Kidney (tissue), 14 donors: ENCODE measurements around the gene GINS2. TPM values are rescaled to one million over a fixed set of nuclear protein-coding genes. Genes with fewer than 3 reads are reported as not detected.

ENCODE experiments used
- DNase-seq, 5 donors: peaks; one replicate each; pipeline ENCODE4 v3.0.0-alpha.2; 2013 to 2020
- FAIRE-seq: peaks from 2 replicates; lab custom pipeline; 2012; peaks lifted over from hg19 to GRCh38; lab: Jason Lieb, UNC
- H3K27ac ChIP-seq, 2 donors: one replicate each; pipeline ENCODE4 v1.7.0; 2013; ENCODE audit warnings: low read depth in 2 of 2, low read length in 2 of 2, inconsistent platforms in 1 of 2
- H3K27me3 ChIP-seq: one replicate; pipeline ENCODE4 v1.7.1; 2013; ENCODE audit warnings: low read length, inconsistent platforms; ENCODE audit not compliant: control insufficient read depth, insufficient read depth
- H3K36me3 ChIP-seq, 3 donors: one replicate each; pipeline versions ENCODE4 v1.7.0 to v1.7.1; 2013; ENCODE audit warnings: low read length in 3 of 3, control low read depth in 1 of 3, inconsistent platforms in 1 of 3; ENCODE audit not compliant: insufficient read depth in 3 of 3, control insufficient read depth in 2 of 3
- H3K4me1 ChIP-seq, 3 donors: one replicate each; pipeline versions ENCODE4 v1.7.0 to v1.7.1; 2013; ENCODE audit warnings: low read length in 3 of 3, inconsistent platforms in 1 of 3, low read depth in 1 of 3; ENCODE audit not compliant: control insufficient read depth in 2 of 3, insufficient read depth in 2 of 3
- H3K4me3 ChIP-seq, 3 donors: one replicate each; pipeline versions ENCODE4 v1.7.0 to v1.8.1; 2013; ENCODE audit warnings: low read length in 3 of 3, control low read depth in 1 of 3, inconsistent platforms in 1 of 3
- H3K9ac ChIP-seq, 3 donors: one replicate each; pipeline versions ENCODE4 v1.7.0 to v1.7.1; 2013; ENCODE audit warnings: low read length in 3 of 3, control low read depth in 1 of 3, inconsistent platforms in 1 of 3
- H3K9me3 ChIP-seq, 3 donors: one replicate each; pipeline versions ENCODE4 v1.7.0 to v1.7.1; 2013; ENCODE audit warnings: low read length in 3 of 3, control low read depth in 1 of 3, inconsistent platforms in 1 of 3; ENCODE audit not compliant: control insufficient read depth in 2 of 3, insufficient read depth in 1 of 3
- intact Hi-C: fragments of 100-400 bp; cut with DNase I; formaldehyde crosslinking; loops from one replicate; pipeline ENCODE4 v1.11.1; 2022
- polyA plus RNA-seq: library from polyadenylated mRNA; stranded (reverse); fragments of 350-450 nt; fragmentation: Illumina TruSeq; extraction: RNeasy Lipid Tissue Mini Kit (QIAGEN cat#74804); gene quantifications from one replicate; pipeline ENCODE4 v1.2.3, GENCODE V29; 2014; ENCODE audit warnings: low read depth, low replicate concordance; ENCODE audit not compliant: insufficient read depth
- total RNA-seq: library from RNA; stranded (reverse); fragmentation: NEBNext Ultra II Directional; extraction: Animal tissue kit (Norgen Biotek cat#: 25700); gene quantifications from one replicate; pipeline ENCODE4 v1.2.1, GENCODE V29; 2021
- TF ChIP-seq, protein P1 (sequence below): IDR thresholded peaks from 3 replicates; pipeline ENCODE4 v1.5.1; 2012; ENCODE audit warnings: mild to moderate bottlenecking, moderate library complexity, borderline replicate concordance; ENCODE audit not compliant: insufficient read depth; ENCODE audit errors: extremely low read depth
- donor health status: control.
- donor health status: control.
- donor health status: control.
- donor health status: control.
- donor health status: control.
- donor health status: DM: yes; HTN: yes; CAD: no.
- donor health status: Normal renal cell carcinoma (clear cell type).

The GINS2 gene
- total and polyA plus RNA-seq, 2 donors from 2014 or later = 0.88 to 0.97 TPM

DNA sequence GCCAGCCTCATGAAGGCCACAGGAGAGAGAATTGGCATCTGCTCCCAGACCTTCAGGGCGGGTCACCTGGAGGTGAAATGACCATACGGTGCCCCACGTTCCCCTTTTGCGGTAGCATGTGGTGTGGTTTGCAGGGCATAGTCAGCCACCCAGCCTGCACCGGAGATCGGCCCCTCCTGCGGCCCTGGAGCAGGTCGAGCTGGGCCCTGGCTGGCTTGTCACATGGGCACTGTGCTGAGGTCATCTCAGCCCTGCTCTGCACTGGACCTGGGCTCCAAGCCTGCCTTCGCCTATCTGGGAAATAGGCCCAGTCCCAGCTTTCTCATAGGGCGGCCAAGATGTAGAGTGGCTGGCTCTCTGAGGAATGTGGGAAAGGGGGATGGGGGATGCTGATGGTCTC lies 59.4 kb downstream of the GINS2 start:
- no peak for FAIRE-seq
- TF ChIP-seq, protein P1, sequence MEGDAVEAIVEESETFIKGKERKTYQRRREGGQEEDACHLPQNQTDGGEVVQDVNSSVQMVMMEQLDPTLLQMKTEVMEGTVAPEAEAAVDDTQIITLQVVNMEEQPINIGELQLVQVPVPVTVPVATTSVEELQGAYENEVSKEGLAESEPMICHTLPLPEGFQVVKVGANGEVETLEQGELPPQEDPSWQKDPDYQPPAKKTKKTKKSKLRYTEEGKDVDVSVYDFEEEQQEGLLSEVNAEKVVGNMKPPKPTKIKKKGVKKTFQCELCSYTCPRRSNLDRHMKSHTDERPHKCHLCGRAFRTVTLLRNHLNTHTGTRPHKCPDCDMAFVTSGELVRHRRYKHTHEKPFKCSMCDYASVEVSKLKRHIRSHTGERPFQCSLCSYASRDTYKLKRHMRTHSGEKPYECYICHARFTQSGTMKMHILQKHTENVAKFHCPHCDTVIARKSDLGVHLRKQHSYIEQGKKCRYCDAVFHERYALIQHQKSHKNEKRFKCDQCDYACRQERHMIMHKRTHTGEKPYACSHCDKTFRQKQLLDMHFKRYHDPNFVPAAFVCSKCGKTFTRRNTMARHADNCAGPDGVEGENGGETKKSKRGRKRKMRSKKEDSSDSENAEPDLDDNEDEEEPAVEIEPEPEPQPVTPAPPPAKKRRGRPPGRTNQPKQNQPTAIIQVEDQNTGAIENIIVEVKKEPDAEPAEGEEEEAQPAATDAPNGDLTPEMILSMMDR = no peak
- Histone ChIP-seq H3K4me1 (peaks cover 0 to 20% (median 15%) of the 10 kb centered on the region in 3 donors), H3K9ac (no peak overlapping the region), H3K9me3 (peaks cover 0 to 7% (median 0%) of the 10 kb centered on the region in 3 donors), H3K36me3 (no peaks in the 10 kb centered on the region), H3K27ac (no peak overlapping the region), H3K27me3 (no peaks in the 10 kb centered on the region), H3K4me3 (no peak overlapping the region)
- DNase-seq = no peak
- intact Hi-C loops = no loop called here

DNA sequence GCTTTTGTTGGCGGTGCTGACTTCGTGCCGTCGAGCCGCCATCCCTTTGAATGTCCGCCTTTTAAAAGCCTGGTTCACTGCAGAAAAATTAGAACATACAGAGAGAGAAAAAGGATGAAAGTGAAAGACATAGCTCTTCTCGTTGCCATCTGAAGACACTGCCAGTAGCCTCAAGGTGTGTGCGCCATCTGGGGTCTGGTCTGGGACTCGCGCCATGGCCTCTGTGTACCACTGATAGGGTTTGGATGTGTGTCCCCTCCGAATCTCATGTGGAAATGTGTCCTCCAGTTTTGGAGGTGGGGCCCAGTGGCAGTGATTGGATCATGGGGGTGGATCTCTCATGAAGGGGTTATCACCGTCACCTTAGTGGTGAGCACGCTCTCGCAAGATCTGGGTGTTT lies 60.1 kb downstream of the GINS2 start:
- Histone ChIP-seq H3K27me3 (no peaks in the 10 kb centered on the region), H3K27ac (no peak overlapping the region), H3K4me3 (no peak overlapping the region), H3K9ac (no peak overlapping the region), H3K36me3 (no peaks in the 10 kb centered on the region), H3K4me1 (peaks cover 0 to 20% (median 15%) of the 10 kb centered on the region in 3 donors), H3K9me3 (peaks cover 0 to 7% (median 0%) of the 10 kb centered on the region in 3 donors)
- TF ChIP-seq, protein P1 = no peak
- intact Hi-C loops = no loop called here
- DNase-seq (no peak), FAIRE-seq (no peak)

DNA sequence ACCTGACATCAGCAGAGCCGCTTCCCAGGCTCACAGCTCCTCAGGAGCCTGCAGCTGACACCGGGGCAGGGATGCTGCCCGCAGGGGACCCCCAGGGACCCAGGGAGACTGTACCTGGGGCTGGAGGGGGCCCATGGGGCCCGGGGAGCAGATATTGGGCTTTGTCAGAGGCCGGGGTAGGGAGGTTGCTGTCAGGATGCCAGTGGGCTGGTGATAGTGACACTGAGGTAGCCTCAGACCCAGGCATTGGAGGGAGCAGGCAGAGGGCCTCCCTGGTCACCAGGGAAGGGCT lies 60.5 kb downstream of the GINS2 start:
- H3K4me1 ChIP-seq = peaks cover 0 to 20% (median 15%) of the 10 kb centered on the region in 3 donors
- DNase-seq (no peak), FAIRE-seq (no peak)
- intact Hi-C loops = no loop called here
- no peak overlapping the region for H3K27ac ChIP-seq
- H3K36me3 ChIP-seq = no peaks in the 10 kb centered on the region
- H3K9me3 ChIP-seq = peaks cover 0 to 7% (median 0%) of the 10 kb centered on the region in 3 donors
- H3K4me3 ChIP-seq = no peak overlapping the region
- TF ChIP-seq, protein P1 = no peak
- no peak overlapping the region for H3K9ac ChIP-seq
- no peaks in the 10 kb centered on the region for H3K27me3 ChIP-seq
